T-helper 17 cell (primary cell): ENCODE measurements around the gene ANKRD44. TPM values are rescaled to one million over a fixed set of nuclear protein-coding genes. Genes with fewer than 3 reads are reported as not detected.

Source experiments
- ATAC-seq: fragments of 150-1000 bp; cut with Tn5 transposase; 2 replicates; pipeline ENCODE4 v1.10.0; 2021; ENCODE audit warnings: mild to moderate bottlenecking, moderate library complexity
- DNase-seq, 3 donors: peaks; one replicate each; pipeline versions ENCODE4 v3.0.0 to v3.0.0-alpha.2; 2020 to 2021
- H3K9me3 ChIP-seq: one replicate; pipeline ENCODE4 v1.7.0; 2013; ENCODE audit warnings: low read length, mild to moderate bottlenecking; ENCODE audit not compliant: control insufficient read depth, poor library complexity, severe bottlenecking
- H3K27ac Mint-ChIP-seq: one replicate; pipeline ENCODE4 v1.8.0; 2022; ENCODE audit warnings: mild to moderate bottlenecking, moderate library complexity, mixed read lengths
- H3K27me3 Mint-ChIP-seq: one replicate; pipeline ENCODE4 v1.8.0; 2022; ENCODE audit warnings: mixed read lengths
- H3K36me3 Mint-ChIP-seq: one replicate; pipeline ENCODE4 v1.8.0; 2022; ENCODE audit warnings: low read depth, mixed read lengths
- H3K4me1 Mint-ChIP-seq: one replicate; pipeline ENCODE4 v1.8.0; 2022; ENCODE audit warnings: mild to moderate bottlenecking, mixed read lengths
- H3K4me3 Mint-ChIP-seq: one replicate; pipeline ENCODE4 v1.8.0; 2022; ENCODE audit warnings: mild to moderate bottlenecking, moderate library complexity, mixed read lengths
- total RNA-seq, 4 donors: library from RNA in 2 of 4; stranded (reverse) in 2 of 4; gene quantifications; one replicate each; pipeline ENCODE4 v1.2.3 and lab custom pipeline; 2022 to 2026

Gene ANKRD44
- total RNA-seq, 2 donors from 2014 or later, result 232 to 246 TPM

DNA sequence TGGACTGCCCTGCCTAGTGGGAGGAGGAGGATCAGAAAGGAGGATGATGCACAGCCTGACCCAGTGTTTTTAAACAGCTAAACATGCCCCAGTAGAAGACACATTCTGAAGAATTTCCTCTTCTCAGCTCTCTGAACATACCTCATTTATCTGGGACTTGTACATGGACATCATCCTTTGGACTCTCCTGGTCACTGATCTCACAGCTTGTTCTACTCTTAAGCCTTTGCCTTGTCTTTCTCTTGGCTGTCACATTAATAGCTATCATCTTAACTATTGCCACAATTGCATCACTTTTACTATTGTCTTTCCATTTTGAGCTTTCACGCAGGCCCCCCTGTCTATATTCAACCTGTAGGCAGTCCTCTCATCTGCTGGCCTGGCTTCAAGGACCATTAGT lies 342.1 kb downstream of the ANKRD44 start:
- Mint-ChIP-seq H3K4me3 (no peak overlapping the region), H3K27ac (no peak overlapping the region), H3K27me3 (no peaks in the 10 kb centered on the region), H3K4me1 (peaks cover 4% of the 10 kb centered on the region), H3K36me3 (peaks cover 2% of the 10 kb centered on the region)
- no peaks in the 10 kb centered on the region for H3K9me3 ChIP-seq
- no peak for ATAC-seq
- DNase-seq, result no peak

- DNase-seq, result no peak
- H3K9me3 ChIP-seq, result no peaks in the 10 kb centered on the region
- Mint-ChIP-seq H3K4me1 (peaks cover 4% of the 10 kb centered on the region), H3K4me3 (no peak overlapping the region), H3K27me3 (no peaks in the 10 kb centered on the region), H3K36me3 (peaks cover 2% of the 10 kb centered on the region), H3K27ac (no peak overlapping the region)
- ATAC-seq, result no peak
Measured at GRCh38 chr2:196967775-196968174, 342.8 kb downstream of the ANKRD44 start.

DNA sequence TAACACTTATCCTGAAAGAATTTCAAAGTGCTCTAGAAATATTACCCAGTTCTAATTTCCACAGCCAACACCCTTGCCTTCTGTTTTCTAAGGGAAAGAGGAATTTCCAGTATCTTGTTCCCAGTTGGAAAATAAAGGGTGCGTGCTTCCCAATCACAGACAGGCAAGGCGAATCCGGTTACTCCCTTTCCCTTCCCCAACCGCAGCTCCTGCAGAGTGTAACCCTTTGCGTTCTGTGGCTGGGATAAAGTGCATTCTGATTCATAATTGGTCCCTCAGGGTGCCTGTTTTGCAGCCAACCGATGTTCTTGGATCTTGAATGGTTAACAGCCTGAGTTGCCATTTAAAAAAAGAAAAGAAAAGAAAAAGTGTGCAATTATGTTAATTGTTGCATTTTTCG lies 343.5 kb downstream of the ANKRD44 start:
- H3K27ac Mint-ChIP-seq, result no peak overlapping the region

DNA sequence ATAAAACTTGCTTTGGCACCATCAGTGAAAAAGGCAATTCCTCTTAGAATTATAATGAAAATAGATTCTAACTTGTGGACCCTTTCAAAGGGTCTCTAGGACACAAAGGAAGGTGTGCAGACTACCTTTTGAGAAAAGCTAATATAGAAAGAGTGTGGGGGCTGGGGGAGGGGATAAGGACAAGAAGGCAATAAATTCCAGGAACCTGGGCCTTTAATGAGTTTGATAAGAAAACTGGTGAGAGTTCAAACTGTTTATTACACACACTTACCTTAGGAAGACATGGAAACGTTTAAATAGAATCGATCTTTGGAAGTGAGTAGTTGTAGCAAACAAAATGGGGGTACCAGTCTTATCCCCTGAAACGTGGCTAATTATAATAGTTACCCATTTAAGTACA lies 344.5 kb downstream of the ANKRD44 start:
- H3K36me3 Mint-ChIP-seq, result peaks cover 2% of the 10 kb centered on the region
- no peaks in the 10 kb centered on the region for H3K27me3 Mint-ChIP-seq
- peaks cover 7% of the 10 kb centered on the region for H3K4me1 Mint-ChIP-seq
- no peak for ATAC-seq
- H3K9me3 ChIP-seq, result no peaks in the 10 kb centered on the region
- no peak overlapping the region for H3K4me3 Mint-ChIP-seq
- no peak for DNase-seq
- no peak overlapping the region for H3K27ac Mint-ChIP-seq

More for the DNA sequence above, 343.5 kb downstream of the ANKRD44 start:
- H3K9me3 ChIP-seq, result no peaks in the 10 kb centered on the region
- Mint-ChIP-seq H3K27me3 (no peaks in the 10 kb centered on the region), H3K4me3 (no peak overlapping the region), H3K36me3 (peaks cover 2% of the 10 kb centered on the region), H3K4me1 (peaks cover 4% of the 10 kb centered on the region)
- DNase-seq (no peak), ATAC-seq (no peak)

DNA sequence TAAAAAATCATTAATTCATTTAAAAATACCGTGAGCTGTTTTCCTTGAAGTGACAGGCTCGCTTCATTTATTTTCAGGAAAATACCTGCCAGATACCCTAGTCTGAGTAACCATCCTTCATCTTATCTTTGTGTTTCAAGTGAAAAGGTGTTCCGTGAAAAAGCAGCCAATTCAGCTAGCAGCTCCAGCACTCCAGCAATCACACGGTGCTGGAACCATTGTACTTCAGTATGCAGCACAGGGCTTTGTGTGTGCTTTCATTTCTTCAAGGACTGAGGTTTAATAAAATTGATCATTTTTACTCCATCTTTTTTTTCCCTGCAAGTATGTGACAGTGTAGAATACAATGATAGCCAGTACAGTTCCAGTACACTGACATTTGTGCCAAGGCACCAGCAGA lies 344.9 kb downstream of the ANKRD44 start:
- Mint-ChIP-seq H3K4me1 (peaks cover 7% of the 10 kb centered on the region), H3K27me3 (no peaks in the 10 kb centered on the region), H3K4me3 (no peak overlapping the region), H3K36me3 (peaks cover 2% of the 10 kb centered on the region), H3K27ac (no peak overlapping the region)
- ATAC-seq, result no peak
- DNase-seq, result no peak
- no peaks in the 10 kb centered on the region for H3K9me3 ChIP-seq

DNA sequence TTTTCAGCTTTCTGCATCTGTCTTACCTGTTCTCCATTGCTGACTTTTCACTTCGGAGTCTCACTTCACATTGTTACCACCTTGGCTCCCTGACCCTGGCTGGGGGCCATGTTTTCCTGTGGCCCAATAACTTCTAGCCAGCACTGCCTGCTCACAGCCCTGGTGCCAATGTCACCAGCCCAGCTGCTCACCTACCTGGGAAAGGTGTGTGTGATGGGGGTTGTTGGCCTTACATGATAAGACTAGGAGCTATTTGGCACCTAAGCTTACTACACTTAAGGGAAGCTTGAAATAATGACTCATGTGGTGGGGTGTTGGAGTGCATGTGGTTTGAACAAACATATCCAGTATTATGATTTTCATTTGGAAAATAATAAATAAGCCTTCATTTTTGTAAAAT lies 346.6 kb downstream of the ANKRD44 start:
- peaks cover 7% of the 10 kb centered on the region for H3K4me1 Mint-ChIP-seq
- no peak overlapping the region for H3K4me3 Mint-ChIP-seq
- ATAC-seq, result no peak
- peak overlapping the region; percentile 10 for H3K27ac Mint-ChIP-seq
- peaks cover 2% of the 10 kb centered on the region for H3K36me3 Mint-ChIP-seq
- H3K9me3 ChIP-seq, result no peaks in the 10 kb centered on the region
- no peaks in the 10 kb centered on the region for H3K27me3 Mint-ChIP-seq
- no peak for DNase-seq

DNA sequence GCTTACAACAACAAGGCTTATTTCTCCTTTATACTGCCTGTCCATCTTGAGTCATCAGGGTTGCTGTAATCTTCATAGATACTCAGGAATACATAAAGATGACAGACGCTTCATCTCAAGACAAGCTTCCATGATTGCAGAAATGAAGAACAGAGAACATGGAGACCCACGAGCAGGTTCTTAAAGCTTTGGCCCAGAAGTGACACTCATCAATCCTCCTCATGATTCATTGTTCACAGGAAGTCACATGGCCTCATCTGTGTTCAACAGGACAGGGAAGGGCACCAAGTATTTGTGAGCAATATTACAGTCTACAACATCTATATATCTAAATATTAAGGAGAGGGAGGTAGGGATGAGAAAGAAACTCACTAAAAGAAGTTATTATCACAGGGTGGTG lies 347.5 kb downstream of the ANKRD44 start:
- DNase-seq (no peak), ATAC-seq (no peak)
- H3K27me3 Mint-ChIP-seq, result no peaks in the 10 kb centered on the region
- H3K4me3 Mint-ChIP-seq, result no peak overlapping the region
- H3K36me3 Mint-ChIP-seq, result peaks cover 2% of the 10 kb centered on the region
- H3K27ac Mint-ChIP-seq, result no peak overlapping the region
- no peaks in the 10 kb centered on the region for H3K9me3 ChIP-seq
- H3K4me1 Mint-ChIP-seq, result peaks cover 7% of the 10 kb centered on the region

GRCh38 chr2:196962325-196962724 lies 348.3 kb downstream of the ANKRD44 start:
- DNase-seq (no peak), ATAC-seq (no peak)
- no peak overlapping the region for H3K27ac Mint-ChIP-seq
- no peaks in the 10 kb centered on the region for H3K27me3 Mint-ChIP-seq
- no peak overlapping the region for H3K4me3 Mint-ChIP-seq
- H3K36me3 Mint-ChIP-seq, result peaks cover 2% of the 10 kb centered on the region
- H3K4me1 Mint-ChIP-seq, result peaks cover 7% of the 10 kb centered on the region
- no peaks in the 10 kb centered on the region for H3K9me3 ChIP-seq

DNA sequence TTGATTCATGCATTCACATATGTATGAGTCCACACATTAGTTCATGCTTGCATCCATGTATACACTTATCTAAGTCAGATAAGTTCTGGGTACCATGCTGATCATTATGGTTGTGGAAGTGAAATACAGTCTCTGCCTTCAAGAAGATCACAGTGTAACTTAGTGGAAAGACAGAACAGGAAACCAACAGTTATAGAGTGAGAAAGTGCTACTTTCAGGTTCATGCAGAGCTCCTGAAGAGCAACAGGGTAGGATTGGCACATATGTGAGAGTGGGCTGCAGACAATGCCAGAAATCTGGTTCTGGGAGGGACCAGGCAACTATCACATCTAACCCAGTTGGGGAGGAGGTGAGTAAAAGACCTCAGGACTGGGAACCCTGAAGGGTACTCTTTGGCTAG lies 348.7 kb downstream of the ANKRD44 start:
- H3K4me1 Mint-ChIP-seq, result peaks cover 7% of the 10 kb centered on the region
- DNase-seq (no peak), ATAC-seq (no peak)
- no peaks in the 10 kb centered on the region for H3K27me3 Mint-ChIP-seq
- no peak overlapping the region for H3K27ac Mint-ChIP-seq
- H3K9me3 ChIP-seq, result no peaks in the 10 kb centered on the region
- no peak overlapping the region for H3K4me3 Mint-ChIP-seq
- H3K36me3 Mint-ChIP-seq, result peaks cover 2% of the 10 kb centered on the region

GRCh38 chr2:196959734-196960338 lies 350.7 kb downstream of the ANKRD44 start:
- Mint-ChIP-seq H3K27me3 (peaks cover 7% of the 10 kb centered on the region), H3K27ac (no peak overlapping the region), H3K4me1 (peaks cover 8% of the 10 kb centered on the region), H3K36me3 (no peaks in the 10 kb centered on the region), H3K4me3 (no peak overlapping the region)
- H3K9me3 ChIP-seq, result no peaks in the 10 kb centered on the region
- DNase-seq, result no peak
- ATAC-seq, result no peak

- peaks cover 8% of the 10 kb centered on the region for H3K4me1 Mint-ChIP-seq
- H3K27ac Mint-ChIP-seq, result no peak overlapping the region
- no peak for DNase-seq
- H3K4me3 Mint-ChIP-seq, result no peak overlapping the region
- peaks cover 7% of the 10 kb centered on the region for H3K27me3 Mint-ChIP-seq
- no peak for ATAC-seq
- no peaks in the 10 kb centered on the region for H3K9me3 ChIP-seq
- H3K36me3 Mint-ChIP-seq, result no peaks in the 10 kb centered on the region
Measured at GRCh38 chr2:196959281-196959680, 351.3 kb downstream of the ANKRD44 start.

GRCh38 chr2:196957881-196958525 lies 352.6 kb downstream of the ANKRD44 start:
- H3K4me3 Mint-ChIP-seq, result no peak overlapping the region
- H3K36me3 Mint-ChIP-seq, result no peaks in the 10 kb centered on the region
- H3K9me3 ChIP-seq, result no peaks in the 10 kb centered on the region
- peaks cover 7% of the 10 kb centered on the region for H3K27me3 Mint-ChIP-seq
- H3K4me1 Mint-ChIP-seq, result peaks cover 6% of the 10 kb centered on the region
- no peak for DNase-seq
- no peak for ATAC-seq
- H3K27ac Mint-ChIP-seq, result no peak overlapping the region

DNA sequence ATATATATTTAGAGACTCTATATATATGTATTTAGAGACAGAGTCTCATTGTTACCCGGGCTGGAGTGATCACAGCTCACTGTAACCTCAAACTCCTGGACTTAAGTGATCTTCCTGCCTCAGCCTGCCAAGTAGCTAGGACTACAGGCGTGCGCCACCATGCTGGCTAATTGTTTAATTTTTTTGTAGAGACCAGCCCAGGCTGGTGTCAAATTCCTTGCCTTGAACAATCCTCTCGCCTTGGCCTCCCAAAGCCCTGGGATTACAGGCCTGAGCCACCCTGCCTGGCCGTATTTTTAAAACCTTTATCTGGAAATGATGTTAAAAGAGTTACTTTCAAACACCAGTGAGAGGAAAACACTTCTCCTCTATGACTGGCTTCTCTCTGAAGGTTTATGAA lies 353.1 kb downstream of the ANKRD44 start:
- H3K27ac Mint-ChIP-seq, result no peak overlapping the region
- ATAC-seq, result no peak
- H3K36me3 Mint-ChIP-seq, result no peaks in the 10 kb centered on the region
- H3K9me3 ChIP-seq, result no peaks in the 10 kb centered on the region
- DNase-seq, result no peak
- peaks cover 7% of the 10 kb centered on the region for H3K27me3 Mint-ChIP-seq
- H3K4me3 Mint-ChIP-seq, result no peak overlapping the region
- H3K4me1 Mint-ChIP-seq, result peaks cover 6% of the 10 kb centered on the region

GRCh38 chr2:196956069-196956468 lies 354.5 kb downstream of the ANKRD44 start:
- DNase-seq (no peak), ATAC-seq (no peak)
- Mint-ChIP-seq H3K27me3 (peaks cover 7% of the 10 kb centered on the region), H3K36me3 (no peaks in the 10 kb centered on the region), H3K27ac (no peak overlapping the region), H3K4me1 (peaks cover 3% of the 10 kb centered on the region), H3K4me3 (no peak overlapping the region)
- H3K9me3 ChIP-seq, result no peaks in the 10 kb centered on the region
